ENCODE results near the gene PSME2.

GRCh38 chr14:24138396-24139271 lies 7.8 kb downstream of the PSME2 start:
- TF ChIP-seq EZH2 (IDR thresholded peaks at IDR 0.05; ENCODE audit: low read depth), result no peak
- TF ChIP-seq CTCF (conservative IDR thresholded peaks at IDR 0.05), result no peak
